Gastroesophageal sphincter (tissue), 3 donors: Measurements from ENCODE around the gene CDH15.

Experiments used
- CTCF ChIP-seq, 4 experiments: fragments of 200-600 bp in 2 of 4; fragments of 450-650 bp in 2 of 4; sonication (generic) in 1 of 4; IDR thresholded peaks; one replicate each; pipeline ENCODE4 v1.5.1; 2017 to 2019; ENCODE audit warnings: antibody characterized with exemption in 4 of 4, mild to moderate bottlenecking in 2 of 4, moderate library complexity in 2 of 4
- EP300 ChIP-seq: sonication (generic); formaldehyde crosslinking; IDR thresholded peaks from one replicate; pipeline ENCODE4 v1.6.1; 2017; ENCODE audit warnings: antibody characterized with exemption, mild to moderate bottlenecking
- POLR2A ChIP-seq, 2 donors: fragments of 450-650 bp; IDR thresholded peaks; one replicate each; pipeline ENCODE4 v1.6.1; 2017; ENCODE audit warnings: antibody characterized with exemption in 2 of 2, mild to moderate bottlenecking in 2 of 2, moderate library complexity in 1 of 2
- POLR2AphosphoS5 ChIP-seq: sonication (generic); formaldehyde crosslinking; IDR thresholded peaks from one replicate; pipeline ENCODE4 v1.6.1; 2017; ENCODE audit warnings: antibody characterized with exemption

DNA sequence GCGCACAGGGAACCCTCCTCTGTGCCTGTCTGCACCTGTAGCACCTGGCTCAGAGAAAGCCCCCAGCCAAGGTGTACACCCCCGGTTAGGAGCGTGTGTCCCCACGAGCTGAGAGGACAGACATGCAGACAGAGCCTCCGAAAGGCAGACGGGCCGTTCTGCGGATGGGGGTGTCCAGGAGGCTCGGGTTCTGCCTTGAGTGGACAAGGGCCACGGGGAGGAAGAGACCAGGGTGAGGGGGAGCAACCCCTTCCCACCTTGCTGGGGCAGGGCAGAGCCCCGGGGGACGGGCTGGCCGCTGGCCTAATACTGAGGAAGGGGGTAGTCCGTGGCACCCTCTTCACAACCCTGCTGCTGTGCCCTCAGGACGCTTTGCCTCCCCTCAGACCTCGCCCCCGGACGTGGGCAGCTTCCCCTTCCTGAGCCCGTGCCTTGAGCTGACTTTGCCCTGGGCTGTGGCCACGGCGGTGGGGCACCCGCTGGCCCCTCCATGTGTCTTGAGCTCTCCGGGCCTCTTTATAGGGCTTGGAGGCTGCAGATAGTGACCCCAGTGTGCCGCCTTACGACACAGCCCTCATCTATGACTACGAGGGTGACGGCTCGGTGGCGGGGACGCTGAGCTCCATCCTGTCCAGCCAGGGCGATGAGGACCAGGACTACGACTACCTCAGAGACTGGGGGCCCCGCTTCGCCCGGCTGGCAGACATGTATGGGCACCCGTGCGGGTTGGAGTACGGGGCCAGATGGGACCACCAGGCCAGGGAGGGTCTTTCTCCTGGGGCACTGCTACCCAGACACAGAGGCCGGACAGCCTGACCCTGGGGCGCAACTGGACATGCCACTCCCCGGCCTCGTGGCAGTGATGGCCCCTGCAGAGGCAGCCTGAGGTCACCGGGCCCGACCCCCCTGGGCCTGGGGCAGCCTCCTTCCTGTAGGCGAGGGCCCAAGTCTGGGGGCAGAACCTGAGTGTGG is 23.1 kb downstream of the CDH15 start:
- TF ChIP-seq CTCF (IDR thresholded peaks at IDR 0.05) (no peak), POLR2A (IDR thresholded peaks at IDR 0.05) (no peak), POLR2AphosphoS5 (no peak), EP300 (no peak)
